Measurements from ENCODE around the gene AHI1. TPM values are rescaled to one million over a fixed set of nuclear protein-coding genes. Genes with fewer than 3 reads are reported as not detected.

AHI1 gene
- total RNA-seq, 1 donor from 2014 or later: 9.3 TPM

DNA sequence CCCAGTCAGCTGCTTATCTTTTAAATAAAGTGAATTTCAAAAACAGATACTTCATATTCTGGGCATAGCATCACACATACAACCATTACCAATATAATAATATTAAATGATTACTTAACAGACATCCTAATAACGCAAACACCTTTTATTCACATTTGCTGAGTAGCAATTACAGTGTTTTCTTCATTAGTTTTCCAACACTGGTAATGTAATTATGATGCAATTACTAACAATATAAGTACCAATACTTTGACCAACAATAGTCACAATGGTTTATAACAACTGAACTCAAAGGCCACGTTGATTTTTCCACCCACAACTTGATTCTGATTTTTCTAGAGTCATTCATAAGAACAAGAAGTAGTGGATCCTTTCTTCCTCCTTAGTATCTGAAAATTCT is 212.4 kb downstream of the AHI1 start:
- Histone ChIP-seq H3K36me3 (peaks cover 23% of the 10 kb centered on the region), H3K9me3 (replicated peaks) (no peaks in the 10 kb centered on the region), H3K4me3 (no peak overlapping the region), H3K27me3 (ENCODE audit: low read depth) (no peaks in the 10 kb centered on the region), H3K4me1 (no peaks in the 10 kb centered on the region), H3K27ac (replicated peaks) (no peak overlapping the region)
- no peak for DNase-seq
- TF ChIP-seq, protein P1, sequence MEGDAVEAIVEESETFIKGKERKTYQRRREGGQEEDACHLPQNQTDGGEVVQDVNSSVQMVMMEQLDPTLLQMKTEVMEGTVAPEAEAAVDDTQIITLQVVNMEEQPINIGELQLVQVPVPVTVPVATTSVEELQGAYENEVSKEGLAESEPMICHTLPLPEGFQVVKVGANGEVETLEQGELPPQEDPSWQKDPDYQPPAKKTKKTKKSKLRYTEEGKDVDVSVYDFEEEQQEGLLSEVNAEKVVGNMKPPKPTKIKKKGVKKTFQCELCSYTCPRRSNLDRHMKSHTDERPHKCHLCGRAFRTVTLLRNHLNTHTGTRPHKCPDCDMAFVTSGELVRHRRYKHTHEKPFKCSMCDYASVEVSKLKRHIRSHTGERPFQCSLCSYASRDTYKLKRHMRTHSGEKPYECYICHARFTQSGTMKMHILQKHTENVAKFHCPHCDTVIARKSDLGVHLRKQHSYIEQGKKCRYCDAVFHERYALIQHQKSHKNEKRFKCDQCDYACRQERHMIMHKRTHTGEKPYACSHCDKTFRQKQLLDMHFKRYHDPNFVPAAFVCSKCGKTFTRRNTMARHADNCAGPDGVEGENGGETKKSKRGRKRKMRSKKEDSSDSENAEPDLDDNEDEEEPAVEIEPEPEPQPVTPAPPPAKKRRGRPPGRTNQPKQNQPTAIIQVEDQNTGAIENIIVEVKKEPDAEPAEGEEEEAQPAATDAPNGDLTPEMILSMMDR (IDR thresholded peaks at IDR 0.05; ENCODE audit: borderline replicate concordance): no peak
- intact Hi-C loops (cut with micrococcal nuclease): no loop called here

- no peaks in the 10 kb centered on the region for H3K27me3 ChIP-seq (ENCODE audit: low read depth)
- no peak for DNase-seq
- no peak overlapping the region for H3K27ac ChIP-seq (replicated peaks)
- intact Hi-C loops (cut with micrococcal nuclease): no loop called here
- TF ChIP-seq, protein P1 (IDR thresholded peaks at IDR 0.05; ENCODE audit: borderline replicate concordance): no peak
- H3K36me3 ChIP-seq: peaks cover 12% of the 10 kb centered on the region
- no peaks in the 10 kb centered on the region for H3K9me3 ChIP-seq (replicated peaks)
- no peak overlapping the region for H3K4me3 ChIP-seq
- H3K4me1 ChIP-seq: no peaks in the 10 kb centered on the region
These were observed 213.6 kb downstream of the AHI1 start for GRCh38 chr6:135283926-135284325.

GRCh38 chr6:135282395-135282794 is 215.1 kb downstream of the AHI1 start:
- no peak for DNase-seq
- intact Hi-C loops (cut with micrococcal nuclease): no loop called here
- H3K27ac ChIP-seq (replicated peaks): no peak overlapping the region
- H3K9me3 ChIP-seq (replicated peaks): no peaks in the 10 kb centered on the region
- H3K36me3 ChIP-seq: peaks cover 4% of the 10 kb centered on the region
- H3K27me3 ChIP-seq (ENCODE audit: low read depth): no peaks in the 10 kb centered on the region
- H3K4me3 ChIP-seq: no peak overlapping the region
- no peaks in the 10 kb centered on the region for H3K4me1 ChIP-seq
- TF ChIP-seq, protein P1 (IDR thresholded peaks at IDR 0.05; ENCODE audit: borderline replicate concordance): no peak

DNA sequence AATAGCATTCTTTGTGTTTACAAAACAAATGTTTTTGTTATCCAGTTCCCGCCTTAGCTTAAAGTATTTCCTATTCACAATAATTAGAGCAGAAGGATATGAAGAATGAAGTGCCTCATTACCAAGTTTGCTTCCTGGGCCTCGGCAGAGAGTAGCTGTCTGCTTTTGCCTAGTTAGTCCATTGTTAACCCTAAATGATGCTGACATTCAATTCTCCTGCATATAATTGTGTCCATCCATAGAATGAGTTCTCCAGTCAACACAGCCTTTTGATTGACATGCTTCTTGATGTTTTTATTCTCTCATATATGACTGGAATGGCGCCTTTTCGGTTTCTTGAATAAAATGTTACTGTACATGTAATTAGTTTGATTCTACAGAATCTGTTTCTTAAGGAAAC is 215.6 kb downstream of the AHI1 start:
- no peak overlapping the region for H3K27ac ChIP-seq (replicated peaks)
- H3K36me3 ChIP-seq: no peaks in the 10 kb centered on the region
- no peaks in the 10 kb centered on the region for H3K9me3 ChIP-seq (replicated peaks)
- H3K4me1 ChIP-seq: no peaks in the 10 kb centered on the region
- H3K4me3 ChIP-seq: no peak overlapping the region
- no peaks in the 10 kb centered on the region for H3K27me3 ChIP-seq (ENCODE audit: low read depth)
- DNase-seq: no peak
- intact Hi-C loops (cut with micrococcal nuclease): no loop called here
- TF ChIP-seq, protein P1 (IDR thresholded peaks at IDR 0.05; ENCODE audit: borderline replicate concordance): no peak

GRCh38 chr6:135281227-135281626 is 216.3 kb downstream of the AHI1 start:
- H3K27me3 ChIP-seq (ENCODE audit: low read depth): peaks cover 3% of the 10 kb centered on the region
- no peaks in the 10 kb centered on the region for H3K4me1 ChIP-seq
- TF ChIP-seq, protein P1 (IDR thresholded peaks at IDR 0.05; ENCODE audit: borderline replicate concordance): no peak
- H3K27ac ChIP-seq (replicated peaks): no peak overlapping the region
- no peaks in the 10 kb centered on the region for H3K36me3 ChIP-seq
- intact Hi-C loops (cut with micrococcal nuclease): no loop called here
- no peaks in the 10 kb centered on the region for H3K9me3 ChIP-seq (replicated peaks)
- no peak overlapping the region for H3K4me3 ChIP-seq
- DNase-seq: no peak

Measured in left ventricle myocardium inferior (tissue), 1 donor.